K562 (cell line): ENCODE measurements around the gene OCA2.

Source experiments
- BRF1 ChIP-seq: IDR thresholded peaks from 3 replicates; pipeline ENCODE4 v1.6.1; 2011; ENCODE audit warnings: borderline replicate concordance, mild to moderate bottlenecking; ENCODE audit not compliant: insufficient read length; ENCODE audit errors: extremely low read depth
- NEUROD1 ChIP-seq: fragments of 150-350 bp; IDR thresholded peaks from 2 replicates; pipeline ENCODE4 v1.6.1; 2014; ENCODE audit warnings: borderline replicate concordance, low read length, low read depth; ENCODE audit not compliant: partially characterized antibody
- POLR2G ChIP-seq: fragments of 200-400 bp; formaldehyde crosslinking; IDR thresholded peaks from 2 replicates; pipeline ENCODE4 v1.6.1; 2017; ENCODE audit warnings: low read depth, mild to moderate bottlenecking, antibody characterized with exemption, low read length, moderate library complexity
- RBM34 ChIP-seq: fragments of 200-400 bp; formaldehyde crosslinking; IDR thresholded peaks from 2 replicates; pipeline ENCODE4 v1.6.1; 2018; ENCODE audit warnings: low read length, borderline replicate concordance; ENCODE audit not compliant: insufficient read depth
- TF ChIP-seq, protein P1 (sequence below): sonication (generic); formaldehyde crosslinking; IDR thresholded peaks from 2 replicates; pipeline ENCODE4 v1.9.0; 2022; ENCODE audit warnings: mild to moderate bottlenecking, missing genetic modification reagents

DNA sequence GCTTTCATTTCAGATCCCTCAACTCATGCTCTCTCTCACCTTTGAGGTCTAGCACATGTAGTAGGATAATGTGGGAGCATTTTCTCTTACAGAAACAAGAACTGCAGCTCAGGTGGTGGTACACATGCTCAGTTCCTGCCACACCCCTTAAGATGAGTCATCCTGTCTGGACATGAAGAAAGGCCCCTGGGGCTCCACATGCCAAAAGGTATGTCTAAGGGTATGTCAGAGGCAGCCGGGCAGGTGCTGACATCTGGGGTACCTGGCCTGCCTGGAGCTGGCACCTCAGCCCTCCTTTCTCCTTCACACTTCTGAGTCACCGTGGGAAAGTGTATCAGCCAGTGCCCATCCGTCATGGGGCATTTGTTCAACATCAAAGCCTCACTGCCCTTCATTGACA, 209.9 kb downstream of the OCA2 start:
- TF ChIP-seq RBM34 (no peak), NEUROD1 (no peak), POLR2G (no peak), BRF1 (no peak)
- TF ChIP-seq, protein P1, sequence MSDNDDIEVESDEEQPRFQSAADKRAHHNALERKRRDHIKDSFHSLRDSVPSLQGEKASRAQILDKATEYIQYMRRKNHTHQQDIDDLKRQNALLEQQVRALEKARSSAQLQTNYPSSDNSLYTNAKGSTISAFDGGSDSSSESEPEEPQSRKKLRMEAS, result no peak
